Mesothelial cell of epicardium (in vitro differentiated cells): ENCODE results near the gene ARPP21. TPM values are rescaled to one million over a fixed set of nuclear protein-coding genes. Genes with fewer than 3 reads are reported as not detected.

Source experiments
- DNase-seq, 2 experiments: peaks; one replicate each; pipeline ENCODE4 v3.0.0; 2021; ENCODE audit warnings: low spot score in 2 of 2; ENCODE audit not compliant: unreplicated experiment in 2 of 2
- H3K27ac Mint-ChIP-seq: 2 replicates; pipeline ENCODE4 v1.8.0; 2021; ENCODE audit warnings: mixed read lengths
- H3K27me3 Mint-ChIP-seq: 2 replicates; pipeline ENCODE4 v1.8.0; 2021; ENCODE audit warnings: low read depth, mixed read lengths
- H3K36me3 Mint-ChIP-seq: 2 replicates; pipeline ENCODE4 v1.8.0; 2021; ENCODE audit warnings: mixed read lengths
- H3K4me1 Mint-ChIP-seq: 2 replicates; pipeline ENCODE4 v1.8.0; 2021; ENCODE audit warnings: mixed read lengths
- H3K4me3 Mint-ChIP-seq: 2 replicates; pipeline ENCODE4 v1.8.0; 2021; ENCODE audit warnings: mild to moderate bottlenecking, moderate library complexity, mixed read lengths
- H3K9me3 Mint-ChIP-seq: 2 replicates; pipeline ENCODE4 v1.8.0; 2021; ENCODE audit warnings: mixed read lengths
- CTCF ChIP-seq: fragments of 200-600 bp; sonication (generic); IDR thresholded peaks from one replicate; pipeline ENCODE4 v1.5.0; 2021; ENCODE audit warnings: antibody characterized with exemption; ENCODE audit not compliant: unreplicated experiment
- total RNA-seq: library from RNA; stranded (reverse); gene quantifications from 3 replicates; pipeline ENCODE4 v1.2.1, GENCODE V29; 2021

Gene ARPP21
- total RNA-seq, 1 donor from 2014 or later = 0.67 TPM

- DNase-seq = no peak
- no peak for TF ChIP-seq CTCF
- Mint-ChIP-seq H3K27ac (no peak overlapping the region), H3K36me3 (no peaks in the 10 kb centered on the region), H3K4me1 (peaks cover 10% of the 10 kb centered on the region), H3K9me3 (no peaks in the 10 kb centered on the region), H3K27me3 (peaks cover 41% of the 10 kb centered on the region), H3K4me3 (no peak overlapping the region)
These were observed 49.5 kb downstream of the ARPP21 start for GRCh38 chr3:35688826-35689225.

- Mint-ChIP-seq H3K9me3 (no peaks in the 10 kb centered on the region), H3K27me3 (peaks cover 30% of the 10 kb centered on the region), H3K4me1 (peaks cover 10% of the 10 kb centered on the region), H3K36me3 (no peaks in the 10 kb centered on the region), H3K27ac (no peak overlapping the region), H3K4me3 (no peak overlapping the region)
- DNase-seq = no peak
- TF ChIP-seq CTCF = no peak
These were observed 50.9 kb downstream of the ARPP21 start for GRCh38 chr3:35690271-35690670.

DNA sequence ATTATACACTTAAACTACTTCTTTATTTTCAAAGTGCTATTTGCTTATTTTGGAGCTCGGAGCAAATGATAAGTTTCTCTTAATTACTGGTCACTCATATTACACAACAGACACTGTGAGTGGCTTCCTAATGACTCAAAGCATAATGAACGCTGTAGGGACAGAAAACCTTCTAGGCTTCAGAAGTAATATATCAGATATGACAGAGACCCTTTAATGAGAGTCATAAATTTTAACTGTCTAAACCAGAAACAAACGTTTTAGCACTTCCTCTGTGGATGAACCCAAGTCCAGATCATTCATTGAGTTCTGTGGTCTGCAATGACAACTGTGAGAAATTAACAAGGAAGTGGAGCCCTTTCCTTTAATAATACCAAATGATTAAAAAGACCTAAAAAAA, 66.6 kb downstream of the ARPP21 start:
- peaks cover 2% of the 10 kb centered on the region for H3K4me1 Mint-ChIP-seq
- peaks cover 34% of the 10 kb centered on the region for H3K27me3 Mint-ChIP-seq
- H3K4me3 Mint-ChIP-seq = no peak overlapping the region
- no peaks in the 10 kb centered on the region for H3K9me3 Mint-ChIP-seq
- no peaks in the 10 kb centered on the region for H3K36me3 Mint-ChIP-seq
- no peak overlapping the region for H3K27ac Mint-ChIP-seq
- no peak for DNase-seq
- TF ChIP-seq CTCF = no peak

GRCh38 chr3:35707904-35708303, 68.6 kb downstream of the ARPP21 start:
- no peak for TF ChIP-seq CTCF
- Mint-ChIP-seq H3K4me3 (no peak overlapping the region), H3K27ac (no peak overlapping the region), H3K27me3 (peaks cover 30% of the 10 kb centered on the region), H3K4me1 (peaks cover 2% of the 10 kb centered on the region), H3K9me3 (no peaks in the 10 kb centered on the region), H3K36me3 (no peaks in the 10 kb centered on the region)
- DNase-seq = no peak

DNA sequence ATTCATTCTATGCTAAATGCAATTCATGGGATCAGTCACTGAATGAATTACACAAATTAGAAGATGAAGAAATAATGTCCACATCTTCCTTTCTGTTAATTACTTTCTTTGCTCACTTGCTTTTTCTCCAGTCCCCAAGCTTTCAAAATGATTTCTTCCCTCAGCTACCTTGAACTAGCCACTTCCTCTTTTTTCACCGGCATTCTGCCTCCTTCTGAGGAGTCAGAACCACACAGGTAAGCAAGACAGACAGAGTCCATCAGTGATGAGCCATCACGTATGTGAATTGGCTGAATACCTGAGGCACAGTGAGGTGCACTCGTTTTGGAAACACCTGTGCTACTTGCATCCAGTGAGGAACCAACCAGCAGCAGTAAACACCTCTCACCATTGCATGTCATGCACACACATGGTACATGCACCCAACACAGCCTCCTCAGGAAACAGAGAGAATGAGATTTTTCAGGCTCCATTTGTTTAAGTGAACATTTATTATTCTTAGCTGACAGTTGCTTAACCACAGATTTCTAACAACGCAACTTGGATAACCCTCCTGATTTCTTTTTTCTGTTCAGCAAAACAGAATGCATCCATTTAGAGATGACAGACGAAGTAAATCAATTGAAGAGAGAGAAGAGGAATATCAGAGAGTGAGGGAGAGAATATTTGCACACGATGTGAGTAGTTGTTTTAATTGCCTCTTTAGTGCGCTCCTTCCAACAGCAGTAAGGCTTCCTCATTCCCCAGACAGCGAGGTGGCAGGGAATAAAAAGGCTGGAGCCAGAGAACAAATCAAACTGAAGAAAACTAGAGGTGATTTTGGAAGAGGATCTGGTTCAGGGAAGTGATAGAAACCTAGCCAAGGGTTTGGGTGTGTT, 69.3 kb downstream of the ARPP21 start:
- no peaks in the 10 kb centered on the region for H3K9me3 Mint-ChIP-seq
- no peak for TF ChIP-seq CTCF
- H3K4me3 Mint-ChIP-seq = no peak overlapping the region
- DNase-seq = no peak
- peaks cover 31% of the 10 kb centered on the region for H3K27me3 Mint-ChIP-seq
- peaks cover 2% of the 10 kb centered on the region for H3K4me1 Mint-ChIP-seq
- no peaks in the 10 kb centered on the region for H3K36me3 Mint-ChIP-seq
- H3K27ac Mint-ChIP-seq = no peak overlapping the region
